ENCODE measurements around the gene CSTF2T. TPM values are rescaled to one million over a fixed set of nuclear protein-coding genes. Genes with fewer than 3 reads are reported as not detected.

Gene CSTF2T
- 8.8 and 19.6 TPM in 2 replicates for total RNA-seq

GRCh38 chr10:51699475-51700227, at the start of gene CSTF2T:
CSTF2T (minus strand) TSS chr10:51699595; CDS start chr10:51699549, 46 bp downstream.

Measured in placental pericyte (primary cell).